ENCODE results near the gene SKI. TPM values are rescaled to one million over a fixed set of nuclear protein-coding genes. Genes with fewer than 3 reads are reported as not detected.

The SKI gene
- total and polyA plus RNA-seq, 2 donors (not counting 1 experiment from before 2014, with no cell fraction given): 14.9 to 74.9 TPM

- H3K27me3 ChIP-seq (replicated peaks in 1 of 4; ENCODE audit: control extremely low read depth in 1 of 4, control insufficient read depth in 3 of 4, insufficient read depth in 4 of 4, low read length in 3 of 4): no peaks in the 10 kb centered on the region
- Mint-ChIP-seq H3K27ac (no peak overlapping the region), H3K4me1 (peaks cover 39% of the 10 kb centered on the region), H3K9me3 (ENCODE audit: insufficient read depth) (no peaks in the 10 kb centered on the region), H3K27me3 (no peaks in the 10 kb centered on the region), H3K4me3 (no peak overlapping the region)
- no peaks in the 10 kb centered on the region for H4K20me1 ChIP-seq (ENCODE audit: control insufficient read depth, insufficient read depth, low read length, poor library complexity, severe bottlenecking)
- H2AFZ ChIP-seq (ENCODE audit: insufficient read depth, low read depth, low read length, poor library complexity, severe bottlenecking): no peak overlapping the region
- intact Hi-C loops (cut with micrococcal nuclease): no loop called here
- no peak overlapping the region for H3K27ac ChIP-seq (ENCODE audit: low read length in 2 of 2)
- POLR2A ChIA-PET: interaction anchor here (0.6 to 1.6 kb wide), 2 partner anchors 14 to 29 kb away, joined by 3 to 4 read pairs; no protein-coding TSS in a partner anchor
- H3K4me2 ChIP-seq (replicated peaks; ENCODE audit: low read depth, low read length, poor library complexity, severe bottlenecking): peak overlapping the region; percentile 30
- no peak for ATAC-seq (ENCODE audit: low read depth)
- no peaks in the 10 kb centered on the region for H3K9me3 ChIP-seq (ENCODE audit: control extremely low read depth in 1 of 3, control insufficient read depth in 2 of 3, insufficient read depth in 1 of 3, low read length in 2 of 3)
- H3K9ac ChIP-seq (ENCODE audit: low read length): no peak overlapping the region
- TF ChIP-seq, protein P1, sequence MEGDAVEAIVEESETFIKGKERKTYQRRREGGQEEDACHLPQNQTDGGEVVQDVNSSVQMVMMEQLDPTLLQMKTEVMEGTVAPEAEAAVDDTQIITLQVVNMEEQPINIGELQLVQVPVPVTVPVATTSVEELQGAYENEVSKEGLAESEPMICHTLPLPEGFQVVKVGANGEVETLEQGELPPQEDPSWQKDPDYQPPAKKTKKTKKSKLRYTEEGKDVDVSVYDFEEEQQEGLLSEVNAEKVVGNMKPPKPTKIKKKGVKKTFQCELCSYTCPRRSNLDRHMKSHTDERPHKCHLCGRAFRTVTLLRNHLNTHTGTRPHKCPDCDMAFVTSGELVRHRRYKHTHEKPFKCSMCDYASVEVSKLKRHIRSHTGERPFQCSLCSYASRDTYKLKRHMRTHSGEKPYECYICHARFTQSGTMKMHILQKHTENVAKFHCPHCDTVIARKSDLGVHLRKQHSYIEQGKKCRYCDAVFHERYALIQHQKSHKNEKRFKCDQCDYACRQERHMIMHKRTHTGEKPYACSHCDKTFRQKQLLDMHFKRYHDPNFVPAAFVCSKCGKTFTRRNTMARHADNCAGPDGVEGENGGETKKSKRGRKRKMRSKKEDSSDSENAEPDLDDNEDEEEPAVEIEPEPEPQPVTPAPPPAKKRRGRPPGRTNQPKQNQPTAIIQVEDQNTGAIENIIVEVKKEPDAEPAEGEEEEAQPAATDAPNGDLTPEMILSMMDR (IDR thresholded peaks at IDR 0.05): no peak
- no peak for TF ChIP-seq EZH2 (IDR thresholded peaks at IDR 0.05; ENCODE audit: borderline replicate concordance, insufficient read depth, low read depth, low read length, poor library complexity, severe bottlenecking)
- peaks cover 46 to 59% of the 10 kb centered on the region in 2 donors for H3K4me1 ChIP-seq (ENCODE audit: control insufficient read depth in 2 of 2, insufficient read depth in 2 of 2, low read length in 2 of 2)
- no peak overlapping the region for H3K4me3 ChIP-seq (ENCODE audit: control extremely low read depth in 1 of 5, extremely low read depth in 1 of 5, insufficient read depth in 1 of 5, low read depth in 2 of 5, low read length in 4 of 5)
- peaks cover 6% of the 10 kb centered on the region for H3K79me2 ChIP-seq (ENCODE audit: control insufficient read depth, insufficient read depth, low read length)
- no peaks in the 10 kb centered on the region for H3K36me3 ChIP-seq (replicated peaks in 1 of 2; ENCODE audit: control extremely low read depth in 1 of 2, control insufficient read depth in 1 of 2, extremely low read depth in 1 of 2, insufficient read depth in 2 of 2, low read length in 1 of 2)
- DNase-seq: no peak
- CTCF ChIA-PET: interaction anchor here (1.0 to 13.5 kb wide), 4 partner anchors 24 to 181 kb away, joined by 3 to 295 read pairs (median 4); no protein-coding TSS in a partner anchor
- WGBS (ENCODE audit: insufficient coverage): 82% methylated on average over 15 of the region's 21 CpGs
Measured at GRCh38 chr1:2200308-2200943, 27.7 kb upstream of the SKI start.

DNA sequence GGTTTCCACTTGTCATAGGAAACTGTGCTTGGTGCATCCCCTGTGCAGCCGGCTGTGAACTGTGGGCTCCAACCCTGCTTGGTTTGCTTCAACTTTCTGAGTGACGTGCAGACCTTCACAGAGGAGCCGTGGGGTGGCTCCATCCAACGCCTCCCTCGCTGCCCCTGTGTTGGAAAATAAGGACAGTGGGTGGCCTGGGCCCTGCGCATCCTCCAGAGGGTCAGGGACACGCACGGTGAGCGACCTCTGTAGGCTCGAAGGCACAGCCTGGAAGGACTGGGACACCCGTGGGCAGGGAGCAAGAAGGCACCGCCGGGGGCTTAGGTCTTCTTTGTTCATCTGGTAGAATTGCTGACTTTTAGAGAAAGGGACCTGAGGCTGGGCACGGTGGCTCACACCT is 27.1 kb upstream of the SKI start:
- ChIA-PET POLR2A (interaction anchor here (0.6 kb wide), 1 partner anchor 13 kb away, joined by 3 read pairs; no protein-coding TSS in a partner anchor), CTCF (interaction anchor here (1.0 to 13.5 kb wide), 3 partner anchors 87 to 180 kb away, joined by 3 to 295 read pairs (median 3); no protein-coding TSS in a partner anchor)
- no peak for ATAC-seq (ENCODE audit: low read depth)
- Histone ChIP-seq H3K27ac (ENCODE audit: low read length in 2 of 2) (no peak overlapping the region), H3K36me3 (replicated peaks in 1 of 2; ENCODE audit: control extremely low read depth in 1 of 2, control insufficient read depth in 1 of 2, extremely low read depth in 1 of 2, insufficient read depth in 2 of 2, low read length in 1 of 2) (no peaks in the 10 kb centered on the region), H3K79me2 (ENCODE audit: control insufficient read depth, insufficient read depth, low read length) (peaks cover 6% of the 10 kb centered on the region), H2AFZ (ENCODE audit: insufficient read depth, low read depth, low read length, poor library complexity, severe bottlenecking) (no peak overlapping the region), H3K4me3 (ENCODE audit: control extremely low read depth in 1 of 5, extremely low read depth in 1 of 5, insufficient read depth in 1 of 5, low read depth in 2 of 5, low read length in 4 of 5) (no peak overlapping the region), H3K4me2 (replicated peaks; ENCODE audit: low read depth, low read length, poor library complexity, severe bottlenecking) (peak overlapping the region; percentile 30), H4K20me1 (ENCODE audit: control insufficient read depth, insufficient read depth, low read length, poor library complexity, severe bottlenecking) (no peaks in the 10 kb centered on the region), H3K9me3 (ENCODE audit: control extremely low read depth in 1 of 3, control insufficient read depth in 2 of 3, insufficient read depth in 1 of 3, low read length in 2 of 3) (peaks cover 0 to 2% (median 0%) of the 10 kb centered on the region in 3 donors), H3K9ac (ENCODE audit: low read length) (no peak overlapping the region), H3K27me3 (replicated peaks in 1 of 4; ENCODE audit: control extremely low read depth in 1 of 4, control insufficient read depth in 3 of 4, insufficient read depth in 4 of 4, low read length in 3 of 4) (no peaks in the 10 kb centered on the region), H3K4me1 (ENCODE audit: control insufficient read depth in 2 of 2, insufficient read depth in 2 of 2, low read length in 2 of 2) (peaks cover 49 to 61% of the 10 kb centered on the region in 2 donors)
- WGBS (ENCODE audit: insufficient coverage): 82% methylated on average over 13 of the region's 14 CpGs
- peak overlapping the region; percentile 26 for H3K4me3 Mint-ChIP-seq
- TF ChIP-seq EZH2 (IDR thresholded peaks at IDR 0.05; ENCODE audit: borderline replicate concordance, insufficient read depth, low read depth, low read length, poor library complexity, severe bottlenecking): no peak
- TF ChIP-seq, protein P1 (IDR thresholded peaks at IDR 0.05): no peak
- H3K9me3 Mint-ChIP-seq (ENCODE audit: insufficient read depth): no peaks in the 10 kb centered on the region
- peak overlapping the region; percentile 65 for H3K27ac Mint-ChIP-seq
- H3K27me3 Mint-ChIP-seq: no peaks in the 10 kb centered on the region
- H3K4me1 Mint-ChIP-seq: peaks cover 42% of the 10 kb centered on the region
- DNase-seq: no peak
- intact Hi-C loops (cut with micrococcal nuclease): no loop called here

All from B cell (primary cell).